Measurements from ENCODE around the gene FBXL14. TPM values are rescaled to one million over a fixed set of nuclear protein-coding genes. Genes with fewer than 3 reads are reported as not detected.
A peak's percentile ranks its signal among the peaks of the same experiment; 100 is the strongest.

The FBXL14 gene
- polyA plus RNA-seq, 1 of the 3 experiments (the other 2 are of a cell fraction): 11.3 TPM

- H3K4me2 ChIP-seq: peak overlapping the region; percentile 77
Observed at GRCh38 chr12:1575408-1576401, 18.7 kb downstream of the FBXL14 start.

GRCh38 chr12:1574865-1575259 lies 19.5 kb downstream of the FBXL14 start:
- no peak overlapping the region for H2AFZ ChIP-seq (ENCODE audit: low read depth)
- H3K4me1 ChIP-seq (ENCODE audit: control insufficient read depth in 1 of 2, insufficient read depth in 2 of 2, low read depth in 1 of 2, low read length in 1 of 2): peaks cover 21 to 27% of the 10 kb centered on the region in 2 experiments; a peak in 3 of 4 replicates
- peak overlapping the region in 1 of 2 experiments; percentile 66; a peak in 2 of 4 replicates for H3K27ac ChIP-seq (ENCODE audit: low read depth in 2 of 2, low read length in 1 of 2)
- ChIA-PET CTCF (interaction anchor here (1.1 to 12.2 kb wide), 5 partner anchors 8 to 625 kb away, joined by 4 to 268 read pairs (median 5); partner anchors contain the start of gene RAD52), POLR2A (no interaction called here)
- H3K4me3 ChIP-seq (ENCODE audit: low read depth in 2 of 2, low read length in 1 of 2): peak overlapping the region in 1 of 2 experiments; percentile 38; a peak in 1 of 4 replicates
- 80% methylated on average over 1 of the region's 1 CpG for WGBS (ENCODE audit: low lambda C conversion rate)
- no peak overlapping the region for H3K9ac ChIP-seq
- TF ChIP-seq ZBTB33 (IDR thresholded peaks at IDR 0.05; ENCODE audit: borderline replicate concordance, low read depth): no peak
- peaks cover 36% of the 10 kb centered on the region for H3F3A ChIP-seq (replicated peaks; ENCODE audit: insufficient read depth)
- no peaks in the 10 kb centered on the region for H3K27me3 ChIP-seq (ENCODE audit: insufficient read depth)
- DNase-seq: no peak
- H3K9me3 ChIP-seq: no peaks in the 10 kb centered on the region
- peaks cover 15% of the 10 kb centered on the region; the same call in 1 of the 2 replicates for H4K20me1 ChIP-seq (ENCODE audit: insufficient read depth)
- peak overlapping the region; percentile 77 for H3K4me2 ChIP-seq
- peaks cover 94% of the 10 kb centered on the region for H3K79me2 ChIP-seq (ENCODE audit: insufficient read depth)
- no peaks in the 10 kb centered on the region for H3K36me3 ChIP-seq (replicated peaks in 1 of 2; ENCODE audit: control insufficient read depth in 1 of 2, insufficient read depth in 2 of 2, low read length in 1 of 2)
- no peaks in the 10 kb centered on the region for H3K9me2 ChIP-seq

More at GRCh38 chr12:1575408-1576401, 18.7 kb downstream of the FBXL14 start:
- H3K4me3 ChIP-seq (ENCODE audit: low read depth in 2 of 2, low read length in 1 of 2): peak overlapping the region in 1 of 2 experiments; percentile 38; a peak in 1 of 4 replicates
- H2AFZ ChIP-seq (ENCODE audit: low read depth): no peak overlapping the region
- peaks cover 17% of the 10 kb centered on the region; the same call in 1 of the 2 replicates for H4K20me1 ChIP-seq (ENCODE audit: insufficient read depth)
- peaks cover 21 to 30% of the 10 kb centered on the region in 2 experiments; a peak in 3 of 4 replicates for H3K4me1 ChIP-seq (ENCODE audit: control insufficient read depth in 1 of 2, insufficient read depth in 2 of 2, low read depth in 1 of 2, low read length in 1 of 2)
- CTCF ChIA-PET: interaction anchor here (1.0 to 12.2 kb wide), 8 partner anchors 8 to 457 kb away, joined by 3 to 268 read pairs (median 5); no protein-coding TSS in a partner anchor
- POLR2A ChIA-PET: no interaction called here
- no peak overlapping the region for H3K9ac ChIP-seq
- TF ChIP-seq EP300 (IDR thresholded peaks at IDR 0.05; ENCODE audit: borderline replicate concordance in 1 of 2, low read depth in 1 of 2, low read length in 1 of 2): peak in 1 of 2 experiments; percentile 37; a peak in 1 of 4 replicates
- TF ChIP-seq TEAD4 (IDR thresholded peaks at IDR 0.05; ENCODE audit: borderline replicate concordance, insufficient read depth): no peak
- no peak for TF ChIP-seq NRF1 (IDR thresholded peaks at IDR 0.05; ENCODE audit: low read depth, low read length)
- peak; percentile 82 for TF ChIP-seq GATA2 (CRISPR knock-in tag; IDR thresholded peaks at IDR 0.05)
- no peak for TF ChIP-seq EZH2phosphoT487 (IDR thresholded peaks at IDR 0.05; ENCODE audit: borderline replicate concordance, low read depth)
- TF ChIP-seq RCOR1 (IDR thresholded peaks at IDR 0.05; ENCODE audit: low read length): 0 out of 2 replicates have a peak, but pooled peaks have one; percentile 26
- no peak for TF ChIP-seq NFIC (IDR thresholded peaks at IDR 0.05; ENCODE audit: borderline replicate concordance)
- no peak for TF ChIP-seq CTCF (IDR thresholded peaks at IDR 0.05)
- no peaks in the 10 kb centered on the region for H3K9me2 ChIP-seq
- WGBS (ENCODE audit: low lambda C conversion rate): 60% methylated on average over 23 of the region's 23 CpGs
- peak overlapping the region in 1 of 2 experiments; percentile 66; a peak in 3 of 4 replicates for H3K27ac ChIP-seq (ENCODE audit: low read depth in 2 of 2, low read length in 1 of 2)
- peak; percentile 60 for DNase-seq
- no peaks in the 10 kb centered on the region for H3K36me3 ChIP-seq (replicated peaks in 1 of 2; ENCODE audit: control insufficient read depth in 1 of 2, insufficient read depth in 2 of 2, low read length in 1 of 2)
- H3F3A ChIP-seq (replicated peaks; ENCODE audit: insufficient read depth): peaks cover 36% of the 10 kb centered on the region
- no peaks in the 10 kb centered on the region for H3K9me3 ChIP-seq
- H3K27me3 ChIP-seq (ENCODE audit: insufficient read depth): no peaks in the 10 kb centered on the region
- H3K79me2 ChIP-seq (ENCODE audit: insufficient read depth): peaks cover 94% of the 10 kb centered on the region
